OCI-LY1 (cell line): Measurements from ENCODE around the gene COPB2.

Experiments
- H2AFZ ChIP-seq: fragments of 200-600 bp; sonication (generic), shearing (Covaris generic); 2 replicates; pipeline ENCODE4 v1.6.0; 2014; ENCODE audit warnings: antibody characterized with exemption, mild to moderate bottlenecking, low read length
- H3F3A ChIP-seq: fragments of 200-600 bp; sonication (generic), shearing (Covaris generic); 2 replicates; pipeline ENCODE4 v1.6.0; 2014; ENCODE audit warnings: mild to moderate bottlenecking, antibody characterized with exemption, low read length, moderate library complexity; ENCODE audit not compliant: insufficient read depth
- H3K27ac ChIP-seq: fragments of 200-600 bp; sonication (generic); 2 replicates; pipeline ENCODE4 v1.5.1; 2014; ENCODE audit warnings: low read length, mixed run types, mild to moderate bottlenecking, low read depth; ENCODE audit not compliant: poor library complexity, severe bottlenecking
- H3K27me3 ChIP-seq: fragments of 200-600 bp; sonication (generic); 2 replicates; pipeline ENCODE4 v1.6.0; 2014; ENCODE audit warnings: antibody characterized with exemption, mild to moderate bottlenecking, low read length, moderate library complexity; ENCODE audit not compliant: insufficient read depth
- H3K36me3 ChIP-seq: fragments of 200-600 bp; sonication (generic); 2 replicates; pipeline ENCODE4 v1.6.1; 2014; ENCODE audit warnings: mild to moderate bottlenecking, antibody characterized with exemption, low read length, moderate library complexity, mixed read lengths; ENCODE audit not compliant: insufficient read depth
- H3K4me1 ChIP-seq: fragments of 200-600 bp; sonication (generic); 2 replicates; pipeline ENCODE4 v1.5.1; 2014; ENCODE audit warnings: mild to moderate bottlenecking, low read length, moderate library complexity; ENCODE audit not compliant: insufficient read depth, severe bottlenecking
- H3K4me2 ChIP-seq: fragments of 200-600 bp; sonication (generic), shearing (Covaris generic); 2 replicates; pipeline ENCODE4 v1.6.1; 2014; ENCODE audit warnings: low read length
- H3K4me3 ChIP-seq: fragments of 200-600 bp; sonication (generic); 2 replicates; pipeline ENCODE4 v1.5.1; 2014; ENCODE audit warnings: low read length, low read depth, mild to moderate bottlenecking, mixed read lengths; ENCODE audit not compliant: poor library complexity, severe bottlenecking
- H3K79me2 ChIP-seq: fragments of 200-600 bp; shearing (Covaris generic); 2 replicates; pipeline ENCODE4 v1.6.1; 2016; ENCODE audit warnings: mixed run types, low read length, mixed read lengths; ENCODE audit not compliant: insufficient read depth
- H3K9ac ChIP-seq: fragments of 200-600 bp; sonication (generic), shearing (Covaris generic); 2 replicates; pipeline ENCODE4 v1.6.1; 2014; ENCODE audit warnings: mild to moderate bottlenecking, low read length, mixed read lengths
- H3K9me2 ChIP-seq: fragments of 200-600 bp; sonication (generic), shearing (Covaris generic); 2 replicates; pipeline ENCODE4 v1.6.1; 2014; ENCODE audit warnings: low read depth, mild to moderate bottlenecking, low read length, mixed read lengths
- H3K9me3 ChIP-seq: fragments of 200-600 bp; shearing (Covaris generic); 2 replicates; pipeline ENCODE4 v1.6.1; 2014; ENCODE audit warnings: low read length, mixed read lengths
- H4K20me1 ChIP-seq: fragments of 200-600 bp; sonication (generic), shearing (Covaris generic); 2 replicates; pipeline ENCODE4 v1.6.0; 2016; ENCODE audit warnings: mild to moderate bottlenecking, low read length; ENCODE audit not compliant: insufficient read depth
- EZH2 ChIP-seq: fragments of 200-600 bp; sonication (generic), shearing (Covaris generic); IDR thresholded peaks from 2 replicates; pipeline ENCODE4 v1.8.0; 2017; ENCODE audit warnings: borderline replicate concordance, mixed run types, mild to moderate bottlenecking, antibody characterized with exemption, low read length, moderate library complexity, mixed read lengths
- TF ChIP-seq, protein P1 (sequence below): fragments of 200-600 bp; sonication (generic), shearing (Covaris generic); IDR thresholded peaks from 2 replicates; pipeline ENCODE4 v1.5.1; 2017; ENCODE audit warnings: mild to moderate bottlenecking, antibody characterized with exemption, low read length, moderate library complexity, mixed read lengths

Gene COPB2

DNA sequence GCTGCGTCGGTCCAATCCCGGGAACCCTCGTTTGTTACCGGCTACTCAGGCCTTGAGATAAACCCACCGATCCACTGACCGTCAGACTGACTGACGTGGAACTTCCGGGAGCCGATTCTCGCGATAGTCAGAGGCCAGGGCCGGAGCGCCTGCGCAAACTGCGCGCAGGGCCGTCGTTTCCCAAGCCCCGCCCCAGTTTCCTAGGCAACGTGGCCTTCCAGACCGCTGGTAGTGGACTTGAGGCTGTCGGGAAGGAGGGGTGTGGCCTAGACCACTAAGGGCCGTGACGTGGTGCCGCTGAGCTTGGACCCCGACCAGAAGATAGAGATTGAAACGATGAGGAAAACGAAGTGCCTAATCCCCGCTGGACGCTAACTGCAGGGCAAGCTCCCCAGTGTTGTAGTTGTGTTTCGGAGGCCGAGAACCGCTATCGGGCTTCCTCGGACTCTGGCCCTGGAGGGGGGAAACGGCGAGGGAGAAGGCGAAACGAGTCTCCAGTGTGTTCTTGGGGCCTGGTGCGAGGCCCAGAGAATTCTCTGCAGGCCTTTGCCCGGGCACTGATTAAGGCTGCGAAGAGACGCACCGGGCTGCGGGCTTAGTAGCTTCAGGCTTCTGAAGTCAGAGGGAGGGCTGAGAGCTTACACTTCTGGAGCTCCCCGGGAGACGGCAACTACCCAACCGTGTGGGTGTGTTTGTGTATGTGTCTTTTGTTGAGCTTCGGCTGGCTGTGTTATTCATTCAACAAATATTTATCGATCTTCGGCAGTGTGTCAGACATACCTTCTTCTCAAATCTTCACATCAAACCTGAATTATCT lies at the start of gene COPB2:
Gene COPB2 (minus strand): TSS at position 96 of the 817 bp plus-strand sequence. CDS start 97 bp downstream, outside the sequence.
- H3K4me1 ChIP-seq: peaks cover 26% of the 10 kb centered on the region
- peaks cover 40% of the 10 kb centered on the region for H3K79me2 ChIP-seq
- peak within 1 kb of the TSS; percentile 7; the same call in 1 of the 2 replicates for H2AFZ ChIP-seq

GRCh38 chr3:139434764-139435307 lies 45.4 kb upstream of the COPB2 start:
- Histone ChIP-seq H3K27me3 (no peaks in the 10 kb centered on the region), H3K9me2 (no peaks in the 10 kb centered on the region), H3K9me3 (no peaks in the 10 kb centered on the region), H3K36me3 (no peaks in the 10 kb centered on the region), H3K9ac (no peak overlapping the region), H4K20me1 (no peaks in the 10 kb centered on the region), H3K4me1 (no peaks in the 10 kb centered on the region), H3K4me3 (no peak overlapping the region), H3K4me2 (no peak overlapping the region), H3F3A (no peaks in the 10 kb centered on the region), H3K27ac (no peak overlapping the region), H3K79me2 (no peaks in the 10 kb centered on the region), H2AFZ (no peak overlapping the region)
- TF ChIP-seq, protein P1, sequence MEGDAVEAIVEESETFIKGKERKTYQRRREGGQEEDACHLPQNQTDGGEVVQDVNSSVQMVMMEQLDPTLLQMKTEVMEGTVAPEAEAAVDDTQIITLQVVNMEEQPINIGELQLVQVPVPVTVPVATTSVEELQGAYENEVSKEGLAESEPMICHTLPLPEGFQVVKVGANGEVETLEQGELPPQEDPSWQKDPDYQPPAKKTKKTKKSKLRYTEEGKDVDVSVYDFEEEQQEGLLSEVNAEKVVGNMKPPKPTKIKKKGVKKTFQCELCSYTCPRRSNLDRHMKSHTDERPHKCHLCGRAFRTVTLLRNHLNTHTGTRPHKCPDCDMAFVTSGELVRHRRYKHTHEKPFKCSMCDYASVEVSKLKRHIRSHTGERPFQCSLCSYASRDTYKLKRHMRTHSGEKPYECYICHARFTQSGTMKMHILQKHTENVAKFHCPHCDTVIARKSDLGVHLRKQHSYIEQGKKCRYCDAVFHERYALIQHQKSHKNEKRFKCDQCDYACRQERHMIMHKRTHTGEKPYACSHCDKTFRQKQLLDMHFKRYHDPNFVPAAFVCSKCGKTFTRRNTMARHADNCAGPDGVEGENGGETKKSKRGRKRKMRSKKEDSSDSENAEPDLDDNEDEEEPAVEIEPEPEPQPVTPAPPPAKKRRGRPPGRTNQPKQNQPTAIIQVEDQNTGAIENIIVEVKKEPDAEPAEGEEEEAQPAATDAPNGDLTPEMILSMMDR: no peak
- no peak for TF ChIP-seq EZH2

More for the DNA sequence above, at the start of gene COPB2:
- H3K4me3 ChIP-seq: peak within 1 kb of the TSS; percentile 83
- TF ChIP-seq, protein P1: no peak
- no peak for TF ChIP-seq EZH2
- no peaks in the 10 kb centered on the region for H4K20me1 ChIP-seq
- H3K9me3 ChIP-seq: no peaks in the 10 kb centered on the region
- no peaks in the 10 kb centered on the region for H3K36me3 ChIP-seq
- no peaks in the 10 kb centered on the region for H3F3A ChIP-seq
- peak within 1 kb of the TSS; percentile 6 for H3K27ac ChIP-seq
- H3K27me3 ChIP-seq: no peaks in the 10 kb centered on the region
- peak within 1 kb of the TSS; percentile 86 for H3K4me2 ChIP-seq
- H3K9ac ChIP-seq: peak within 1 kb of the TSS; percentile 86
- no peaks in the 10 kb centered on the region for H3K9me2 ChIP-seq

DNA sequence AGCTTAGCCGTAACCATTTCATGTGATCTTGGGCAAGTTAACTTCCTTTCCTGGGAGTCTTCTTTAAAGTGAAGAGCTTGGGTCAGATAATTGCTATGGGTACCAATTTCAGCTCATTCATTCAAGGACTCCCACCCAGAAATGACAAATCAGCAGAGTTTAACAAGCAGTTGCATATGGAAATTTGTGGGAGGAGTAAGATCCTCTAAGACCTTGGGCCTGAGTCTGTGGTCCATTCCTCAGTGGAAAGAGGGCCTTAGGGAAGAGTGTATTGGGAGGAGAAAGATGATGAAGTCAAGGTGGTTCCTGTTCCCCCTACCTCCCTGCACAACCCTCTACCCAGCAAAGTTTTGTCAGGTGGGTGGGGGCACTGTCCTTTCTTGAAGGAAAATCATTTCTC lies 44.8 kb upstream of the COPB2 start:
- Histone ChIP-seq H3K4me3 (no peak overlapping the region), H3K27me3 (no peaks in the 10 kb centered on the region), H4K20me1 (no peaks in the 10 kb centered on the region), H3K4me1 (no peaks in the 10 kb centered on the region), H3K27ac (no peak overlapping the region), H3K36me3 (no peaks in the 10 kb centered on the region), H3K9me2 (no peaks in the 10 kb centered on the region), H3K79me2 (no peaks in the 10 kb centered on the region), H2AFZ (no peak overlapping the region), H3K9ac (no peak overlapping the region), H3F3A (no peaks in the 10 kb centered on the region), H3K9me3 (no peaks in the 10 kb centered on the region), H3K4me2 (no peak overlapping the region)
- TF ChIP-seq, protein P1: no peak
- TF ChIP-seq EZH2: no peak
